T-helper 1 cell treated with Interleukin-12 subunit alpha and Interleukin-12 subunit beta and Interleukin-4 antibody, amounts not matched to agents 30 μg/mL and 1 μg/mL, for 36 hours (primary cell): ENCODE measurements around the gene SF3A1.
"Not testable (repeated sequence)": the region's sequence is repeated elsewhere in the genome, so short reads cannot be mapped to it uniquely, and the experiment has no call there.

ENCODE experiments used
- H3K27ac Mint-ChIP-seq: one replicate; pipeline ENCODE4 v1.8.0; 2021; ENCODE audit warnings: mild to moderate bottlenecking, mixed read lengths
- H3K27me3 Mint-ChIP-seq: one replicate; pipeline ENCODE4 v1.8.0; 2021; ENCODE audit warnings: low read depth, mixed read lengths
- H3K36me3 Mint-ChIP-seq: one replicate; pipeline ENCODE4 v1.8.0; 2021; ENCODE audit warnings: low read depth, mixed read lengths
- H3K4me1 Mint-ChIP-seq: one replicate; pipeline ENCODE4 v1.8.0; 2021; ENCODE audit warnings: low read depth, mixed read lengths
- H3K4me3 Mint-ChIP-seq: one replicate; pipeline ENCODE4 v1.8.0; 2021; ENCODE audit warnings: mild to moderate bottlenecking, moderate library complexity, mixed read lengths
- H3K9me3 Mint-ChIP-seq: one replicate; pipeline ENCODE4 v1.8.0; 2021; ENCODE audit warnings: mixed read lengths

The SF3A1 gene

GRCh38 chr22:30347255-30347892, 9.3 kb downstream of the SF3A1 start:
- peaks cover 32% of the 10 kb centered on the region for H3K4me1 Mint-ChIP-seq

GRCh38 chr22:30344447-30345200, 12.1 kb downstream of the SF3A1 start:
- Mint-ChIP-seq H3K4me3 (no peak overlapping the region), H3K9me3 (no peaks in the 10 kb centered on the region), H3K36me3 (peaks cover 56% of the 10 kb centered on the region), H3K4me1 (peaks cover 21% of the 10 kb centered on the region), H3K27me3 (no peaks in the 10 kb centered on the region), H3K27ac (peak overlapping the region; percentile 36)

More at GRCh38 chr22:30347255-30347892, 9.3 kb downstream of the SF3A1 start:
- peaks cover 67% of the 10 kb centered on the region for H3K36me3 Mint-ChIP-seq
- H3K27me3 Mint-ChIP-seq: no peaks in the 10 kb centered on the region
- no peak overlapping the region for H3K4me3 Mint-ChIP-seq
- peak overlapping the region; percentile 72 for H3K27ac Mint-ChIP-seq
- H3K9me3 Mint-ChIP-seq: no peaks in the 10 kb centered on the region

GRCh38 chr22:30340911-30341685, 15.6 kb downstream of the SF3A1 start:
- Mint-ChIP-seq H3K27ac (no peak overlapping the region), H3K4me1 (peaks cover 1% of the 10 kb centered on the region), H3K9me3 (no peaks in the 10 kb centered on the region), H3K27me3 (no peaks in the 10 kb centered on the region), H3K36me3 (peaks cover 58% of the 10 kb centered on the region), H3K4me3 (no peak overlapping the region)

- peaks cover 18% of the 10 kb centered on the region for H3K4me1 Mint-ChIP-seq
- H3K27me3 Mint-ChIP-seq: no peaks in the 10 kb centered on the region
- H3K9me3 Mint-ChIP-seq: no peaks in the 10 kb centered on the region
- no peak overlapping the region for H3K4me3 Mint-ChIP-seq
- H3K36me3 Mint-ChIP-seq: peaks cover 57% of the 10 kb centered on the region
- no peak overlapping the region for H3K27ac Mint-ChIP-seq
These were observed 17.9 kb downstream of the SF3A1 start for GRCh38 chr22:30338802-30339201.

- peaks cover 60% of the 10 kb centered on the region for H3K36me3 Mint-ChIP-seq
- not testable (repeated sequence) for H3K27ac Mint-ChIP-seq, H3K4me3 Mint-ChIP-seq, H3K27me3 Mint-ChIP-seq, H3K9me3 Mint-ChIP-seq
- H3K4me1 Mint-ChIP-seq: peaks cover 22% of the 10 kb centered on the region
These were observed 18.4 kb downstream of the SF3A1 start for GRCh38 chr22:30338341-30338740.

- H3K9me3 Mint-ChIP-seq: no peaks in the 10 kb centered on the region
- no peaks in the 10 kb centered on the region for H3K27me3 Mint-ChIP-seq
- no peak overlapping the region for H3K4me3 Mint-ChIP-seq
- peaks cover 62% of the 10 kb centered on the region for H3K36me3 Mint-ChIP-seq
- no peak overlapping the region for H3K27ac Mint-ChIP-seq
- H3K4me1 Mint-ChIP-seq: peaks cover 25% of the 10 kb centered on the region
These were observed 19.3 kb downstream of the SF3A1 start for GRCh38 chr22:30337461-30337778.

- Mint-ChIP-seq H3K9me3 (no peaks in the 10 kb centered on the region), H3K4me3 (no peak overlapping the region), H3K27ac (no peak overlapping the region), H3K4me1 (peaks cover 29% of the 10 kb centered on the region), H3K27me3 (no peaks in the 10 kb centered on the region), H3K36me3 (peaks cover 60% of the 10 kb centered on the region)
These were observed 19.8 kb downstream of the SF3A1 start for GRCh38 chr22:30336752-30337460.

- no peaks in the 10 kb centered on the region for H3K27me3 Mint-ChIP-seq
- no peaks in the 10 kb centered on the region for H3K9me3 Mint-ChIP-seq
- H3K27ac Mint-ChIP-seq: peak overlapping the region; percentile 36
- no peak overlapping the region for H3K4me3 Mint-ChIP-seq
- peaks cover 29% of the 10 kb centered on the region for H3K4me1 Mint-ChIP-seq
- peaks cover 64% of the 10 kb centered on the region for H3K36me3 Mint-ChIP-seq
These were observed 21.5 kb downstream of the SF3A1 start for GRCh38 chr22:30335236-30335635.

- H3K9me3 Mint-ChIP-seq: no peaks in the 10 kb centered on the region
- H3K27me3 Mint-ChIP-seq: no peaks in the 10 kb centered on the region
- H3K27ac Mint-ChIP-seq: peak overlapping the region; percentile 6
- H3K4me1 Mint-ChIP-seq: peaks cover 29% of the 10 kb centered on the region
- no peak overlapping the region for H3K4me3 Mint-ChIP-seq
- peaks cover 59% of the 10 kb centered on the region for H3K36me3 Mint-ChIP-seq
These were observed 22.0 kb downstream of the SF3A1 start for GRCh38 chr22:30334646-30335045.

GRCh38 chr22:30333707-30334087, 23.0 kb downstream of the SF3A1 start:
- Mint-ChIP-seq H3K27ac (peak overlapping the region; percentile 41), H3K27me3 (no peaks in the 10 kb centered on the region), H3K9me3 (no peaks in the 10 kb centered on the region), H3K4me1 (peaks cover 29% of the 10 kb centered on the region), H3K36me3 (peaks cover 50% of the 10 kb centered on the region), H3K4me3 (no peak overlapping the region)

GRCh38 chr22:30332994-30333706, 23.5 kb downstream of the SF3A1 start:
- no peaks in the 10 kb centered on the region for H3K27me3 Mint-ChIP-seq
- H3K4me3 Mint-ChIP-seq: peak overlapping the region; percentile 7
- H3K36me3 Mint-ChIP-seq: peaks cover 46% of the 10 kb centered on the region
- peak overlapping the region; percentile 41 for H3K27ac Mint-ChIP-seq
- H3K9me3 Mint-ChIP-seq: no peaks in the 10 kb centered on the region
- H3K4me1 Mint-ChIP-seq: peaks cover 29% of the 10 kb centered on the region

- Mint-ChIP-seq H3K27me3 (no peaks in the 10 kb centered on the region), H3K4me1 (peaks cover 33% of the 10 kb centered on the region), H3K36me3 (peaks cover 44% of the 10 kb centered on the region), H3K27ac (no peak overlapping the region), H3K4me3 (no peak overlapping the region), H3K9me3 (no peaks in the 10 kb centered on the region)
These were observed 24.1 kb downstream of the SF3A1 start for GRCh38 chr22:30332551-30332950.

GRCh38 chr22:30328466-30329049, 28.1 kb downstream of the SF3A1 start:
- Mint-ChIP-seq H3K4me3 (no peak overlapping the region), H3K27me3 (no peaks in the 10 kb centered on the region), H3K9me3 (peaks cover 3% of the 10 kb centered on the region), H3K27ac (peak overlapping the region; percentile 67), H3K36me3 (peaks cover 38% of the 10 kb centered on the region), H3K4me1 (peaks cover 42% of the 10 kb centered on the region)
